Omental fat pad (tissue), 4 donors: ENCODE results near the gene EEF2. TPM values are rescaled to one million over a fixed set of nuclear protein-coding genes. Genes with fewer than 3 reads are reported as not detected.

ENCODE experiments used
- ATAC-seq: fragments of 150-250 bp; one replicate; pipeline ENCODE4 v1.9.1; 2016; ENCODE audit warnings: mild to moderate bottlenecking, moderate library complexity; ENCODE audit not compliant: low FRiP score
- DNase-seq: peaks from one replicate; pipeline ENCODE4 v3.0.0-alpha.2; 2019; ENCODE audit warnings: low spot score
- total RNA-seq, 4 donors: library from RNA; depleted of rRNA; stranded (reverse); fragments of >200 nt; gene quantifications; one replicate each; pipeline ENCODE4 v1.1.0, GENCODE V29; 2016
- TF ChIP-seq, protein P1 (sequence below), 3 donors: fragments of 450-650 bp; IDR thresholded peaks; one replicate each; pipeline ENCODE4 v1.5.1; 2016 to 2017; ENCODE audit warnings: antibody characterized with exemption in 3 of 3, mild to moderate bottlenecking in 3 of 3, moderate library complexity in 2 of 3

The EEF2 gene
- total RNA-seq, 4 donors from 2014 or later: 1,922 to 2,283 (median 2,030) TPM

DNA sequence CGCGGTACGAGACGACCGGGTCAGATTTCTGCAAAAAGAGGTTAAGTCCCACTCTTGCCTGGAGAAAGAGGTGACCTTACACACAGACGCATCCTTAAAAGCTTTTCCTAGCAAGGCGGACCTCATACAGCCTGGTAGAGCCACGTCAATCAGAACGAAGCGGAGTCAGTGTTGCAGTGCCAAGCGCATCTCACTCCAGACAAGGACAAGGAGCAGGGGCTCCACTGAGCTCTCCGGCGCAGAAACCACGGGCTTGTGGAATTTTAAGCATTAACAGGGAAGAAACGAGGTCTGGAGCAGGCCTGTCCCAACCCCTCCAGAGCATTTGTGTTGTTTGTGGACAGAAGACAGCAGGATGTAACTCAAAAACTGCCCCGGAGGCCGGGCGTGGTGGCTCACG, 7.1 kb downstream of the EEF2 start:
- no peak for DNase-seq
- TF ChIP-seq, protein P1, sequence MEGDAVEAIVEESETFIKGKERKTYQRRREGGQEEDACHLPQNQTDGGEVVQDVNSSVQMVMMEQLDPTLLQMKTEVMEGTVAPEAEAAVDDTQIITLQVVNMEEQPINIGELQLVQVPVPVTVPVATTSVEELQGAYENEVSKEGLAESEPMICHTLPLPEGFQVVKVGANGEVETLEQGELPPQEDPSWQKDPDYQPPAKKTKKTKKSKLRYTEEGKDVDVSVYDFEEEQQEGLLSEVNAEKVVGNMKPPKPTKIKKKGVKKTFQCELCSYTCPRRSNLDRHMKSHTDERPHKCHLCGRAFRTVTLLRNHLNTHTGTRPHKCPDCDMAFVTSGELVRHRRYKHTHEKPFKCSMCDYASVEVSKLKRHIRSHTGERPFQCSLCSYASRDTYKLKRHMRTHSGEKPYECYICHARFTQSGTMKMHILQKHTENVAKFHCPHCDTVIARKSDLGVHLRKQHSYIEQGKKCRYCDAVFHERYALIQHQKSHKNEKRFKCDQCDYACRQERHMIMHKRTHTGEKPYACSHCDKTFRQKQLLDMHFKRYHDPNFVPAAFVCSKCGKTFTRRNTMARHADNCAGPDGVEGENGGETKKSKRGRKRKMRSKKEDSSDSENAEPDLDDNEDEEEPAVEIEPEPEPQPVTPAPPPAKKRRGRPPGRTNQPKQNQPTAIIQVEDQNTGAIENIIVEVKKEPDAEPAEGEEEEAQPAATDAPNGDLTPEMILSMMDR (IDR thresholded peaks at IDR 0.05): no peak
- no peak for ATAC-seq

DNA sequence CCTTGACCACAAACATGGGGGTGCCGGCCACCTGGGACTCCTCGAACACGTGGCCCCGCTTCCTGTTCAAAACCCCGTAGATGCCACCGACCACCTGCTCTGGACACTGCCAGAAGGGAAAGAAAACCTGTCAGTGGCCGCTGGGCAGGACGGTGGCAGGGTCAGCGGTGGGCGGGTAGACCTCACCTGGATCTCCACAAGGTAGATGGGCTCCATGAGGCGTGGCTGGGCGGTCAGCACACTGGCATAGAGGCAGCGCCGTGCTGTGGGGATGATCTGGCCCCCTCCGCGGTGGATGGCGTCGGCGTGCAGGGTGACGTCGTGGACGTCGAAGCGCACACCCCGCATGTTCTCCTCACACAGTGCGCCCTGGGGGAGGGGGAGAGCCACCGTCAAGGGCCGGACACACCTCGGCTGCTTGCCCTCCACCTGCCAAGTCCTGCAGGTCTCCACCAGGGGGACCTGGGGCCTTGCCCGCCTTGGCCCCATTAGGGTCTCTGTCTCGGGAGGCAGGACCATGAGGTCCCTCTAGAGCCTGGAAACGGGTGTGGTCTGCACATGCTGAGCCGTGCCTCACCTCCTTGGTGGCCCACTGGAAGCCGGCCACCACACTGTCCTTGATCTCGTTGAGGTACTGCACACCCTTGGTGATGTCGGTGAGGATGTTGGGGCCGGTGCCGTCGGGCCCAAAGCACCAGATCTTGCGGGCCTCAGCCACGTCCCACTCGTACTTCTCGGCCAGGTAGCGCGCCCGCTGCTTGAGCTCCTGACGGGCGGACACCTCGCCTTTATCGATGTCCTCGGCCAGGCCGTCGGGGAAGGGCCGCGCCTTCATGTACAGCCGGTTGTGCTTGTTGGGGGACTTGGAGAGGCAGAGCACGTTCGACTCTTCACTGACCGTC, 7.8 kb downstream of the EEF2 start:
- DNase-seq (no peak), ATAC-seq (no peak)
- TF ChIP-seq, protein P1 (IDR thresholded peaks at IDR 0.05): no peak

DNA sequence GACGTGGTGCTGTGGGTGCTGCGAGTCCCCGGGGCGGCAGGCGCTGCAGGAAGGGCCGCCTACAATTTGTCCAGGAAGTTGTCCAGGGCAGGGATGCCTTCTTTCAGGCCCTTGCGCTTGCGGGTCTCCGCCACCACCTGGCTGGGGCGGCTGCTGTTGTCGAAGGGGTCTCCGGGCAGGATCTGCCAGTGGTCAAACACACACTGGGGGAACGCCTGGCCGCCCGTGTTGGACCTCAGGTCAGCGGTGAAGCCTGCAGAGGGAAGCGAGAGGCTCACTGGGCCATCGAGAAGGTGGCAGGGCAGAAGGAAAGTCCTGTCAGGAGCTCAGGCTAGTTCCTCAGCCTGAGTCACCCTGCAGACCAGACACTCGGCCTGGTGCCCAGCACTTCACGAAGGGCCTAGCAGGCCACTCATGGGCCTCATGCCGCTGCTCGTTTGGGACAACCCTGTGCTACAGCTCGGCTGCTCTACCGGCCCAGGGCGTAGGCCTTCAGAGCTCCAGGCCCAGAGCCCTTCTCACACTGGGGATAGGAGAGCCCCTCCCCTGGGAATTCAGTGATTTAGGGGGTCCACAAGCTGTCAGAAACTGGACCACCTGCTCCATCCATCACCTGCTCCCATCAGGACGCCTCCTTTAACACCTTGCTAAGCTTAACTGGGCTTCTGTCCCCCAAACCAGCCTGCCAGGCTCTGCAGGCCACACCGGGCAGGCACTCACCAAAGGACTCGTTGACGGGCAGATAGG, 8.6 kb downstream of the EEF2 start:
- DNase-seq (no peak), ATAC-seq (no peak)
- TF ChIP-seq, protein P1 (IDR thresholded peaks at IDR 0.05): no peak

DNA sequence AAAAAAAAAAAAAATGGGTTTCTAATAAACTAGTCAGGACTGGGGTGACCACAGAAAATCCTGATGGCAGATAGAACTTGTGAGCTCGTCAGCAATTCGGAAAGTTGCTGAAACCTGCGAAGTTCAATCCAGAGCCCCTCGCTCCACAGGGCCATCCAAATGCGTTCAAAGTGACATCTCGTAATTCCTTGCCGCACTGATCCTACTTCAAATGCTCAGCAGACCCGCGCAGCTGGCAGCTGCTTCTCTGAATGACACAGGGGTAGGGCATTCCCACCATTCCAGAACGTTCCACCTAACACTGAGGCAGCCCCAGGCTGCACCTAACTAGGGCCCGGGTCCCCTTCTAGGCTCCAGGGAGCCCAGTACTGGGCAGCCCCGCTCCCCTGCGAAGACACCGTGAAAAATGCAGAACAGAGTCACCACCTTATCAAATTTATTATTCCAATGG, 9.6 kb downstream of the EEF2 start:
- TF ChIP-seq, protein P1 (IDR thresholded peaks at IDR 0.05): no peak
- ATAC-seq: no peak

DNA sequence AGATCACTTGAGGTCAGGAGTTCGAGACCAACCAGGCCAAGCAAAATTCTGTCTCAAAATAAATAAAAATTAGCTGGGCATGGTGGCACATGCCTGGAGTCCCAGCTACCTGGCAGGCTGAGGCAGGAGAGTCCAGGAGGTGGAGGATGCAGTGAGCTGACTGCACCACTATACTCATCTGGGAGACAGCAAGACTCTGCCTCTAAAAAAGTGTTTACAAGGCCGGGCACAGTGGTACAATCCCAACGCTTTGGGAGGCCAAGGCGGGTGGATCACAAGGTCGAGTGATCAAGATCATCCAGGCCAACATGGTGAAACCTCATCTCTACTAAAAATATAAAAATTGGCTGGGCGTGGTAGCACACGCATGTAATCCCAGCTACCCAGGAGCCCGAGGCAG, 10.1 kb downstream of the EEF2 start:
- no peak for ATAC-seq
- TF ChIP-seq, protein P1 (IDR thresholded peaks at IDR 0.05): no peak
- no peak for DNase-seq

More for the DNA sequence above, 9.6 kb downstream of the EEF2 start:
- no peak for DNase-seq

DNA sequence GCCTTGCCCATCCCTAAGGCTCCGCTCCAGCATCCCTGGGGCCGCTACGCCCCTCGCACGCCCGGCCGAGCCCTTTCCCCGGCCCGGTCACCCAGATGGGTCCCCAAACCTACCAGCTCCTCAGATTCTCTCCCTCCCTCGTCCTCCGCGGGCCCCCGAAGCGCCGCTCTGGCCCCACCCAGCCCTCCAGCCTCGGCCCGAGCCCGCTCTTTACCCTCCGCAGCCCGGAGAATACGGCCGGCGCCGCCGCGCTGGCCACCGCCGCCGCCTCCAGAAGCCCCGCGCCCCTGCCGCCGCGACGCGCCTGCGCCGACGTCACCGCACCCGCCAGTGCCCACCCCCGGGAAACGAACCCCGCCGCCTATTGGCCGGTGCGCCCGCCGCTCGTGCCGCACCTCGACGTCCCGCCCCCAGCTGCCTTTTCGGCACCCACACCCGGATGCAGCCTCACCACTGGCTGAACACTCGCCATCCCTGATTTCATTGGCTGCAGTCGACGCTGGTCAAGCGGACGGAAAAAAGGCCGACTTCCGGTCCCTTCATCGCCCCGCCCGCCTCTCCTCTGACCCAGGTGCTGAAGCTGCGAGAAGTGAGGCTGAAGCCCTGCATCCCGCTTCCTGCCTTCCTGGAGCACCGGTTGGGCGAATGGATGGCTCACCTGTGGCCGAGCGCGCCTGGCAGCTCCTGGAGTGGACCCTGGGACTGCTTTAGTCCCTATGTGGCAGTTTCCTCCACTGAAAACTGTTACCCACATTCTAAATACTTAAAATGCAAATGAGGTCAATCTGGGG, 14.3 kb downstream of the EEF2 start, which contains the start of gene DAPK3:
TSS of gene DAPK3 (minus strand) at position 292 of the 791 bp plus-strand sequence. CDS start 1,364 bp downstream, outside the sequence.
- ATAC-seq: peak; percentile 91
- peak; percentile 79 for DNase-seq
- TF ChIP-seq, protein P1 (IDR thresholded peaks at IDR 0.05): no peak
